BJ (cell line): ENCODE results near the gene NHP2. TPM values are rescaled to one million over a fixed set of nuclear protein-coding genes. Genes with fewer than 3 reads are reported as not detected.

ENCODE experiments used
- CTCF ChIA-PET: fragments of 350-600 bp; formaldehyde crosslinking; extraction: SDS; loops from one replicate; lab custom pipeline; 2021; ENCODE audit warnings: antibody characterized with exemption, inconsistent platforms; lab: Yijun Ruan, JAX
- POLR2A ChIA-PET: fragments of 300-600 bp; sonication (Branson Sonifier 250); formaldehyde crosslinking; extraction: SDS; loops from one replicate; lab custom pipeline; 2021; ENCODE audit warnings: antibody characterized with exemption; lab: Charles Lee
- DNase-seq: peaks from one replicate; pipeline ENCODE4 v3.0.0-alpha.2; 2011; ENCODE audit warnings: low read depth
- H3K27me3 ChIP-seq: 2 replicates; pipeline ENCODE4 v1.6.0; 2011; ENCODE audit warnings: low read length; ENCODE audit not compliant: control insufficient read depth, insufficient read depth
- H3K36me3 ChIP-seq: 2 replicates; pipeline ENCODE4 v1.5.1; 2011; ENCODE audit warnings: low read length; ENCODE audit not compliant: control insufficient read depth, insufficient read depth
- H3K4me3 ChIP-seq: 2 replicates; pipeline ENCODE4 v1.5.1; 2011; ENCODE audit warnings: low read depth, mild to moderate bottlenecking, control low read depth, low read length
- CTCF ChIP-seq: IDR thresholded peaks from 2 replicates; pipeline ENCODE4 v1.5.1; 2011; ENCODE audit warnings: low read depth, mild to moderate bottlenecking, control low read depth, inconsistent platforms, low read length, moderate library complexity; ENCODE audit not compliant: insufficient read depth
- polyA plus RNA-seq: library from polyadenylated mRNA; depleted of rRNA; stranded (reverse); fragments of >200 nt; gene quantifications from 2 replicates; pipeline ENCODE4 v1.2.3, GENCODE V29; 2011

NHP2 gene
- polyA plus RNA-seq, 1 experiment: 131 TPM

GRCh38 chr5:178145965-178146820 lies 7.5 kb downstream of the NHP2 start:
- no peaks in the 10 kb centered on the region for H3K27me3 ChIP-seq
- peak; percentile 77 for TF ChIP-seq CTCF
- ChIA-PET POLR2A (no interaction called here), CTCF (interaction anchor here (0.7 to 1.8 kb wide), 6 partner anchors 9 to 71 kb away, joined by 3 to 12 read pairs (median 5); no protein-coding TSS in a partner anchor)
- no peak overlapping the region for H3K4me3 ChIP-seq
- DNase-seq: no peak
- H3K36me3 ChIP-seq: peaks cover 36% of the 10 kb centered on the region

DNA sequence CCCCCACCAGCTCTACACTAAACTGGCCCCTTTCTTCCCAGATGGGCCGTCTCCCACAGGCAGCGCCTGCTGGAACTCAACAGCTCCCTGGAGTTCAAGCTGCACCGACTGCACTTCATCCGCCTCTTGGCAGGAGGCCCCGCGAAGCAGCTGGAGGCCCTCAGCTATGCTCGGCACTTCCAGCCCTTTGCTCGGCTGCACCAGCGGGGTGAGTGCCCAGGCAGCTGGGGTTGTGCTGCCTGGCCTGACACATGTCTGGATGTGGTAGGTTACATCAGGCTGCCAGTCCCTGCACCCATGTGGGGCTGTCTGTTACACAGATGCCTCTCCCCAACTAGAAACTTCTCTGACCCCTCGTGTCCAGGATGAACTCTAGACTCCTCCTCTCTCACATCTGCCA lies 9.8 kb downstream of the NHP2 start:
- POLR2A ChIA-PET: no interaction called here
- Histone ChIP-seq H3K36me3 (peaks cover 28% of the 10 kb centered on the region), H3K4me3 (no peak overlapping the region), H3K27me3 (no peaks in the 10 kb centered on the region)
- DNase-seq: no peak
- CTCF ChIA-PET: interaction anchor here (1.4 to 2.3 kb wide), 3 partner anchors 24 to 68 kb away, joined by 3 to 15 read pairs (median 7); no protein-coding TSS in a partner anchor
- TF ChIP-seq CTCF: no peak

- TF ChIP-seq CTCF: no peak
- no peaks in the 10 kb centered on the region for H3K27me3 ChIP-seq
- POLR2A ChIA-PET: no interaction called here
- no peak overlapping the region for H3K4me3 ChIP-seq
- no peak for DNase-seq
- peaks cover 25% of the 10 kb centered on the region for H3K36me3 ChIP-seq
- CTCF ChIA-PET: interaction anchor here (1.4 to 2.3 kb wide), 3 partner anchors 25 to 68 kb away, joined by 3 to 15 read pairs (median 7); no protein-coding TSS in a partner anchor
Observed at GRCh38 chr5:178143246-178143645, 10.4 kb downstream of the NHP2 start.

GRCh38 chr5:178142642-178143041 lies 11.0 kb downstream of the NHP2 start:
- peaks cover 25% of the 10 kb centered on the region for H3K36me3 ChIP-seq

More at GRCh38 chr5:178142642-178143041, 11.0 kb downstream of the NHP2 start:
- CTCF ChIA-PET: interaction anchor here (1.4 to 2.3 kb wide), 3 partner anchors 25 to 67 kb away, joined by 3 to 15 read pairs (median 7); no protein-coding TSS in a partner anchor
- POLR2A ChIA-PET: no interaction called here
- Histone ChIP-seq H3K4me3 (no peak overlapping the region), H3K27me3 (no peaks in the 10 kb centered on the region)
- TF ChIP-seq CTCF: no peak
- no peak for DNase-seq
